GM19328 (cell line): ENCODE results near the gene RBM47.
"Not testable (repeated sequence)": the region's sequence is repeated elsewhere in the genome, so short reads cannot be mapped to it uniquely, and the experiment has no call there.

ENCODE experiments used
- ATAC-seq: cut with Tn5 transposase; IDR thresholded peaks from one replicate; pipeline ENCODE4 v1.9.1; 2021; ENCODE audit warnings: mild to moderate bottlenecking, moderate library complexity; ENCODE audit not compliant: unreplicated experiment

RBM47 gene

GRCh38 chr4:40544221-40544620, 85.4 kb downstream of the RBM47 start:
- ATAC-seq = no peak

GRCh38 chr4:40540800-40541199, 88.9 kb downstream of the RBM47 start:
- ATAC-seq = no peak

GRCh38 chr4:40536032-40536431, 93.6 kb downstream of the RBM47 start:
- no peak for ATAC-seq

GRCh38 chr4:40531636-40532023, 98.0 kb downstream of the RBM47 start:
- ATAC-seq = no peak

- no peak for ATAC-seq
Observed at GRCh38 chr4:40530961-40531635, 98.6 kb downstream of the RBM47 start.

GRCh38 chr4:40526741-40527140, 102.9 kb downstream of the RBM47 start:
- no peak for ATAC-seq

- no peak for ATAC-seq
Observed at GRCh38 chr4:40525752-40526598, 103.7 kb downstream of the RBM47 start.

- ATAC-seq = no peak
Observed at GRCh38 chr4:40524366-40525041, 105.2 kb downstream of the RBM47 start.

GRCh38 chr4:40523581-40523980, 106.1 kb downstream of the RBM47 start:
- no peak for ATAC-seq

GRCh38 chr4:40521957-40522356, 107.7 kb downstream of the RBM47 start:
- ATAC-seq = no peak

GRCh38 chr4:40520533-40520932, 109.1 kb downstream of the RBM47 start:
- no peak for ATAC-seq

GRCh38 chr4:40517081-40517480, 112.6 kb downstream of the RBM47 start:
- ATAC-seq = not testable (repeated sequence)

- no peak for ATAC-seq
Observed at GRCh38 chr4:40516651-40517050, 113.0 kb downstream of the RBM47 start.

- peak; percentile 85 for ATAC-seq
Observed at GRCh38 chr4:40515398-40516293, 114.0 kb downstream of the RBM47 start.

GRCh38 chr4:40515037-40515397, 114.6 kb downstream of the RBM47 start:
- ATAC-seq = no peak

GRCh38 chr4:40514497-40514951, 115.1 kb downstream of the RBM47 start:
- no peak for ATAC-seq

- ATAC-seq = no peak
Observed at GRCh38 chr4:40511036-40511614, 118.5 kb downstream of the RBM47 start.

GRCh38 chr4:40507977-40508376, 121.7 kb downstream of the RBM47 start:
- ATAC-seq = no peak

GRCh38 chr4:40506492-40506891, 123.2 kb downstream of the RBM47 start:
- no peak for ATAC-seq

GRCh38 chr4:40506066-40506465, 123.6 kb downstream of the RBM47 start:
- no peak for ATAC-seq
